GM18868 (cell line): ENCODE measurements around the gene SLC8B1.

Source experiments
- ATAC-seq: cut with Tn5 transposase; IDR thresholded peaks from one replicate; pipeline ENCODE4 v1.9.1; 2021; ENCODE audit warnings: mild to moderate bottlenecking, moderate library complexity; ENCODE audit not compliant: unreplicated experiment

SLC8B1 gene

GRCh38 chr12:113325916-113326315 lies 9.0 kb downstream of the SLC8B1 start:
- no peak for ATAC-seq

GRCh38 chr12:113322343-113322742 lies 12.6 kb downstream of the SLC8B1 start:
- no peak for ATAC-seq

- ATAC-seq, result no peak
Measured at GRCh38 chr12:113320401-113320800, 14.5 kb downstream of the SLC8B1 start.

- no peak for ATAC-seq
Measured at GRCh38 chr12:113318900-113319628, 15.8 kb downstream of the SLC8B1 start.

- no peak for ATAC-seq
Measured at GRCh38 chr12:113318046-113318656, 16.8 kb downstream of the SLC8B1 start.

GRCh38 chr12:113317122-113317521 lies 17.8 kb downstream of the SLC8B1 start:
- ATAC-seq, result no peak

GRCh38 chr12:113316155-113316554 lies 18.8 kb downstream of the SLC8B1 start:
- ATAC-seq, result no peak

GRCh38 chr12:113315358-113315757 lies 19.6 kb downstream of the SLC8B1 start:
- ATAC-seq, result no peak

- no peak for ATAC-seq
Measured at GRCh38 chr12:113314121-113314529, 20.8 kb downstream of the SLC8B1 start.

GRCh38 chr12:113310489-113310888 lies 24.4 kb downstream of the SLC8B1 start:
- ATAC-seq, result no peak

- no peak for ATAC-seq
Measured at GRCh38 chr12:113306382-113306781, 28.5 kb downstream of the SLC8B1 start.

GRCh38 chr12:113305281-113305856 lies 29.5 kb downstream of the SLC8B1 start:
- no peak for ATAC-seq

- no peak for ATAC-seq
Measured at GRCh38 chr12:113302886-113303640, 31.8 kb downstream of the SLC8B1 start.

- no peak for ATAC-seq
Measured at GRCh38 chr12:113302466-113302865, 32.4 kb downstream of the SLC8B1 start.

- no peak for ATAC-seq
Measured at GRCh38 chr12:113301811-113302210, 33.1 kb downstream of the SLC8B1 start.

- no peak for ATAC-seq
Measured at GRCh38 chr12:113299619-113300237, 35.2 kb downstream of the SLC8B1 start.

- ATAC-seq, result no peak
Measured at GRCh38 chr12:113298861-113299545, 35.9 kb downstream of the SLC8B1 start.

GRCh38 chr12:113298472-113298817 lies 36.5 kb downstream of the SLC8B1 start:
- ATAC-seq, result no peak

- no peak for ATAC-seq
Measured at GRCh38 chr12:113297621-113298471, 37.1 kb downstream of the SLC8B1 start.

GRCh38 chr12:113297214-113297587 lies 37.7 kb downstream of the SLC8B1 start:
- no peak for ATAC-seq
